SU-DHL-6 (cell line): ENCODE measurements around the gene WASHC4.

ENCODE experiments used
- H2AFZ ChIP-seq: fragments of 200-600 bp; sonication (generic); 2 replicates; pipeline ENCODE4 v1.6.1; 2014; ENCODE audit warnings: low read depth, mild to moderate bottlenecking, moderate library complexity, mixed read lengths, antibody characterized with exemption, low read length; ENCODE audit not compliant: severe bottlenecking
- H3F3A ChIP-seq: fragments of 200-600 bp; shearing (Covaris generic); 2 replicates; pipeline ENCODE4 v1.6.0; 2016; ENCODE audit warnings: antibody characterized with exemption, mild to moderate bottlenecking; ENCODE audit not compliant: insufficient read depth
- H3K27ac ChIP-seq: fragments of 200-600 bp; sonication (generic); 2 replicates; pipeline ENCODE4 v1.5.1; 2016; ENCODE audit warnings: low read depth, mild to moderate bottlenecking, low read length, moderate library complexity, mixed read lengths
- H3K27me3 ChIP-seq: fragments of 200-600 bp; sonication (generic), shearing (Covaris generic); 2 replicates; pipeline ENCODE4 v1.6.0; 2014; ENCODE audit warnings: mild to moderate bottlenecking, low read length
- H3K36me3 ChIP-seq: fragments of 200-600 bp; sonication (generic); 2 replicates; pipeline ENCODE4 v1.6.1; 2014; ENCODE audit warnings: mild to moderate bottlenecking, low read length, mixed read lengths
- H3K4me2 ChIP-seq: fragments of 300-600, 200-600 bp; shearing (Covaris generic), sonication (generic); 2 replicates; pipeline ENCODE4 v1.6.0; 2014; ENCODE audit warnings: low read length, low read depth, mild to moderate bottlenecking; ENCODE audit not compliant: poor library complexity, severe bottlenecking
- H3K4me3 ChIP-seq: fragments of 200-600 bp; sonication (generic); 2 replicates; pipeline ENCODE4 v1.5.1; 2014; ENCODE audit warnings: antibody characterized with exemption, low read length, mild to moderate bottlenecking, mixed read lengths; ENCODE audit not compliant: insufficient read depth, poor library complexity, severe bottlenecking
- H3K79me2 ChIP-seq: fragments of 200-600 bp; sonication (generic); 2 replicates; pipeline ENCODE4 v1.6.1; 2014; ENCODE audit warnings: mild to moderate bottlenecking, low read length, moderate library complexity; ENCODE audit not compliant: insufficient read depth
- H3K9ac ChIP-seq: fragments of 200-600 bp; sonication (generic); 2 replicates; pipeline ENCODE4 v1.7.0; 2014; ENCODE audit warnings: mild to moderate bottlenecking, low read length
- H3K9me2 ChIP-seq: fragments of 200-600 bp; sonication (generic); replicated peaks from 2 replicates; pipeline ENCODE4 v1.6.1; 2014; ENCODE audit warnings: low read length; ENCODE audit not compliant: insufficient read depth
- H3K9me3 ChIP-seq: fragments of 200-600 bp; sonication (generic); 2 replicates; pipeline ENCODE4 v1.6.1; 2014; ENCODE audit warnings: low read length, mixed read lengths; ENCODE audit not compliant: insufficient read depth
- H4K20me1 ChIP-seq: fragments of 200-600 bp; sonication (generic); 2 replicates; pipeline ENCODE4 v1.6.1; 2014; ENCODE audit warnings: low read depth, mild to moderate bottlenecking, antibody characterized with exemption, low read length, moderate library complexity, mixed read lengths
- EZH2phosphoT487 ChIP-seq: fragments of 200-600 bp; sonication (generic), shearing (Covaris generic); conservative IDR thresholded peaks from 2 replicates; pipeline ENCODE4 v1.6.1; 2018; ENCODE audit warnings: mild to moderate bottlenecking, antibody characterized with exemption, low read length, moderate library complexity, mixed read lengths
- TF ChIP-seq, protein P1 (sequence below): fragments of 200-600 bp; sonication (generic); IDR thresholded peaks from one replicate; pipeline ENCODE4 v1.5.1; 2017; ENCODE audit warnings: antibody characterized with exemption, mild to moderate bottlenecking, low read length, moderate library complexity; ENCODE audit not compliant: insufficient read depth, poor library complexity, severe bottlenecking

Gene WASHC4

DNA sequence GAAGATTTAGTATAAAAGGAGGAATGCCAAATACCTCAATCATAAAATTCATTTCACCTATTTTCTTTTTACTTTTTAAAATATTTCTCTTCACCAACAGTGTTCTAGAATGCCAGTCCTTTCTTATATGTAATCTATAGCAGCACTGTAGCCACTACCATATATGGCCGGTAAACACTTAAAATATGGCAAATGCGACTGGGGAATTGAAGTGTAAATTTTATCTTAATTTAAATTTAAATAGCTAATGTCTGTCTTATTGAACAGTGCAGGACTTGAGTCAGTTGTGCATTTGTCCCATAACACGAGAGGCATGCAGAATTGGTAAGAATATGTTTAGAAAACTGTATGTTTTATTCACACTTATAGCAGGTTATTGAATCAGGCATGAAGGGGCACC lies 50.1 kb downstream of the WASHC4 start:
- no peaks in the 10 kb centered on the region for H3K79me2 ChIP-seq
- H3K9ac ChIP-seq, result no peak overlapping the region
- no peak overlapping the region for H2AFZ ChIP-seq
- no peaks in the 10 kb centered on the region for H3K27me3 ChIP-seq
- H3K4me3 ChIP-seq, result no peak overlapping the region
- peaks cover 19% of the 10 kb centered on the region for H3F3A ChIP-seq
- TF ChIP-seq EZH2phosphoT487, result no peak
- TF ChIP-seq, protein P1, sequence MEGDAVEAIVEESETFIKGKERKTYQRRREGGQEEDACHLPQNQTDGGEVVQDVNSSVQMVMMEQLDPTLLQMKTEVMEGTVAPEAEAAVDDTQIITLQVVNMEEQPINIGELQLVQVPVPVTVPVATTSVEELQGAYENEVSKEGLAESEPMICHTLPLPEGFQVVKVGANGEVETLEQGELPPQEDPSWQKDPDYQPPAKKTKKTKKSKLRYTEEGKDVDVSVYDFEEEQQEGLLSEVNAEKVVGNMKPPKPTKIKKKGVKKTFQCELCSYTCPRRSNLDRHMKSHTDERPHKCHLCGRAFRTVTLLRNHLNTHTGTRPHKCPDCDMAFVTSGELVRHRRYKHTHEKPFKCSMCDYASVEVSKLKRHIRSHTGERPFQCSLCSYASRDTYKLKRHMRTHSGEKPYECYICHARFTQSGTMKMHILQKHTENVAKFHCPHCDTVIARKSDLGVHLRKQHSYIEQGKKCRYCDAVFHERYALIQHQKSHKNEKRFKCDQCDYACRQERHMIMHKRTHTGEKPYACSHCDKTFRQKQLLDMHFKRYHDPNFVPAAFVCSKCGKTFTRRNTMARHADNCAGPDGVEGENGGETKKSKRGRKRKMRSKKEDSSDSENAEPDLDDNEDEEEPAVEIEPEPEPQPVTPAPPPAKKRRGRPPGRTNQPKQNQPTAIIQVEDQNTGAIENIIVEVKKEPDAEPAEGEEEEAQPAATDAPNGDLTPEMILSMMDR, result no peak
- no peak overlapping the region for H3K4me2 ChIP-seq
- H4K20me1 ChIP-seq, result 0 out of 2 replicates have a peak, but pooled peaks cover 2% of the 10 kb centered on the region
- no peaks in the 10 kb centered on the region for H3K9me2 ChIP-seq
- no peak overlapping the region for H3K27ac ChIP-seq
- H3K36me3 ChIP-seq, result peaks cover 61% of the 10 kb centered on the region
- H3K9me3 ChIP-seq, result no peaks in the 10 kb centered on the region

DNA sequence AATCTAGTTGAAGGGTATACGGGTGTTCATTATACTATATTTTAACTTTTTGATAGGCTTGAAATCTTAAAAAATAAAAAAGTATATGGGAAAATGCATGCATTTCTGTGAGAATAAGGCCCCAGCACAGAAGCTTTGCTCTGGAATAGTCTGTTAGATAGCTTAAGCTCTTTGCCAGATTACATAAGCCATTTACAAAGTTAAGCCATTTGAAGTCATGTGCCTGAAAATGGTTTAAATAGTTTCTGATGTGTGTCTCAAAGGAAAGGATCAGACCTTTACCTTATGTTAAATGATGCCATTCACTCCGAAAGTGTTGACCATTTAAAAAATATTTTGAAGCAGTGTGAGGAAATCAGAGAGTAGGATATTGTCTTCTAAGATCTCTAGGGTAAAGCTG lies 51.3 kb downstream of the WASHC4 start:
- H2AFZ ChIP-seq, result no peak overlapping the region
- H3K4me2 ChIP-seq, result no peak overlapping the region
- peaks cover 57% of the 10 kb centered on the region for H3K36me3 ChIP-seq
- no peaks in the 10 kb centered on the region for H4K20me1 ChIP-seq
- H3K4me3 ChIP-seq, result no peak overlapping the region
- no peaks in the 10 kb centered on the region for H3K27me3 ChIP-seq
- no peak overlapping the region for H3K27ac ChIP-seq
- H3K9ac ChIP-seq, result no peak overlapping the region
- H3K9me3 ChIP-seq, result no peaks in the 10 kb centered on the region
- no peaks in the 10 kb centered on the region for H3K79me2 ChIP-seq
- no peaks in the 10 kb centered on the region for H3K9me2 ChIP-seq
- TF ChIP-seq, protein P1, result no peak
- TF ChIP-seq EZH2phosphoT487, result no peak
- peaks cover 19% of the 10 kb centered on the region for H3F3A ChIP-seq

DNA sequence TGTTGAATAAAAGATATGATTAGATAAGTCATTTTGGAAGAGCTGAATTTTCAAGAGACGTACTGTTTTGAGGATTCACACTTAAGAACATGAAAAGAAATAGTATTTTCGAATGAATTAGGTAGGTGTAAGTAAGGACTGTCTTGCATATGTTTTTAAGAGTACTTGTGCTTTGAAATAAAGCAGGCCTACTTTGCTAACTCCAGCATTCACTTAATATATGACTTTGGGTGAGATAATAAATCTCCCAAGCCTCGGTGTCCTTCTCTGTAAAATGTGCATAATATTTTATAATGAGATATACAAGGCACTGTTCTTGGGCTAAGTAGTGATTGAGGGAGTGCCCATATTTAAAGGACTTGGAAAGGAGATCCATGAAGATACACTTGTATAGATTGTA lies 54.6 kb downstream of the WASHC4 start:
- H4K20me1 ChIP-seq, result no peaks in the 10 kb centered on the region
- no peaks in the 10 kb centered on the region for H3K9me2 ChIP-seq
- peaks cover 14% of the 10 kb centered on the region for H3F3A ChIP-seq
- no peaks in the 10 kb centered on the region for H3K27me3 ChIP-seq
- H3K4me2 ChIP-seq, result no peak overlapping the region
- H3K27ac ChIP-seq, result no peak overlapping the region
- H3K9ac ChIP-seq, result no peak overlapping the region
- no peak overlapping the region for H2AFZ ChIP-seq
- H3K9me3 ChIP-seq, result no peaks in the 10 kb centered on the region
- no peak for TF ChIP-seq EZH2phosphoT487
- TF ChIP-seq, protein P1, result no peak
- no peaks in the 10 kb centered on the region for H3K79me2 ChIP-seq
- peaks cover 72% of the 10 kb centered on the region for H3K36me3 ChIP-seq
- H3K4me3 ChIP-seq, result no peak overlapping the region
